ENCODE results near the gene PAX7. TPM values are rescaled to one million over a fixed set of nuclear protein-coding genes. Genes with fewer than 3 reads are reported as not detected.
A peak's percentile ranks its signal among the peaks of the same experiment; 100 is the strongest.

The PAX7 gene
- total RNA-seq, 1 donor, result not detected

DNA sequence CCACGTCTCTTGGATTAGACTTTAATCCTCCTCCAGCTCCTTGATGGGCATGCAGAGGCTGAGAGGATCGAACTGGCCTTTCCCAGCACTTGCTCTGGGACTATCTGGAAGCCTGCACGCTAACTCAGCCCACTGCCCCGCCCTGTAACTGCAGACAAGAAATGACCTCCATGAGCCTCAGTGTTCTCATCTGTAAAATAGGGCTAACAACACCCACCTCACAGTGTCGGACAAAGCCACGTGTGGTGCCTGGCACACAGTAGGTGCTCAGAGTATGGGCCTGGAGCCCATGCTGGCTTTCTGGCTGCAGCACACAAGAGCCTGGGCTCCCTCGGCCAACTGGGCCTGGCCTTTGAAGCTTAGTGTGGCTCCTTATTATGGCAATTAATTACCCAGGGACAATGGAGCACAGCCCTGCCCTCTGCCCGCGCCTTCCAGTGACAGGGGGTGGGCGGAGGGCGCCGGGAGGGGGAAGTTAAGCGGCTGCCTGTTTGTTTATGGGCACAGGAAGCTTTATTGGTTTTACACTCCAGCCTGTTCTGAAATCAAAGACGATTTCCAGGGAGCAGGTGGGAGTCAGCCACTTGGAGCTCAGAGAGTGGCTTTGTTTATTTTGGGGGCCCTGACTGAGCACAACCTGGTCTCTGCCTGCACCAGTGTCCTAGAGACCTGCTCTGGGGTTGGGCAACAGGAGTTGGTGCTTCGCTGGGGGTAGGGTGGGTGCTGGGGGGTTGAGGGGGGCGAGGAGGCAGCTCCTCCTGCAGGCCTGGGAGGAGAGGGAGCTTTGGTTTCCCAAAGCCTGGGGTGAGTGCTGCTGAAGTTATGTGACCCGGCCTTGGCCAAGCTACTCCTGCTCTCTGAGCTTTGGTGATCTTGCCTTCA is 31.0 kb downstream of the PAX7 start:
- no peaks in the 10 kb centered on the region for H3K79me2 ChIP-seq (ENCODE audit: insufficient read depth, low read length)
- H3K4me3 ChIP-seq (ENCODE audit: insufficient read depth, low read length), result no peak overlapping the region
- H3K27me3 ChIP-seq (ENCODE audit: insufficient read depth, low read length), result peaks cover 7% of the 10 kb centered on the region
- no peak for TF ChIP-seq CTCF (IDR thresholded peaks at IDR 0.05; ENCODE audit: extremely low read depth, low read depth, low read length)
- no peak overlapping the region for H3K27ac ChIP-seq (ENCODE audit: low read depth, low read length)
- H4K20me1 ChIP-seq (ENCODE audit: insufficient read depth, low read length), result no peaks in the 10 kb centered on the region
- DNase-seq (ENCODE audit: insufficient read length, low spot score, missing footprints), result peak; percentile 68
- no peak overlapping the region for H2AFZ ChIP-seq (ENCODE audit: low read length)
- no peaks in the 10 kb centered on the region for H3K36me3 ChIP-seq (ENCODE audit: insufficient read depth, low read length)
- no peak overlapping the region for H3K4me2 ChIP-seq (ENCODE audit: insufficient read depth, low read length)
- no peaks in the 10 kb centered on the region for H3K9me3 ChIP-seq (ENCODE audit: low read depth, low read length)
- no peaks in the 10 kb centered on the region for H3K4me1 ChIP-seq (ENCODE audit: insufficient read depth, low read length)

- Histone ChIP-seq H3K4me3 (ENCODE audit: insufficient read depth, low read length) (no peak overlapping the region), H3K4me2 (ENCODE audit: insufficient read depth, low read length) (no peak overlapping the region), H3K4me1 (ENCODE audit: insufficient read depth, low read length) (no peaks in the 10 kb centered on the region), H2AFZ (ENCODE audit: low read length) (no peak overlapping the region), H3K9me3 (ENCODE audit: low read depth, low read length) (no peaks in the 10 kb centered on the region), H3K27me3 (ENCODE audit: insufficient read depth, low read length) (peaks cover 4% of the 10 kb centered on the region), H3K36me3 (ENCODE audit: insufficient read depth, low read length) (no peaks in the 10 kb centered on the region), H3K79me2 (ENCODE audit: insufficient read depth, low read length) (no peaks in the 10 kb centered on the region), H4K20me1 (ENCODE audit: insufficient read depth, low read length) (no peaks in the 10 kb centered on the region), H3K27ac (ENCODE audit: low read depth, low read length) (no peak overlapping the region)
- peak; percentile 50 for DNase-seq (ENCODE audit: insufficient read length, low spot score, missing footprints)
- no peak for TF ChIP-seq CTCF (IDR thresholded peaks at IDR 0.05; ENCODE audit: extremely low read depth, low read depth, low read length)
Measured at GRCh38 chr1:18662286-18662639, 31.6 kb downstream of the PAX7 start.

GRCh38 chr1:18666317-18666920 is 35.8 kb downstream of the PAX7 start:
- no peak for TF ChIP-seq CTCF (IDR thresholded peaks at IDR 0.05; ENCODE audit: extremely low read depth, low read depth, low read length)
- H3K36me3 ChIP-seq (ENCODE audit: insufficient read depth, low read length), result no peaks in the 10 kb centered on the region
- H4K20me1 ChIP-seq (ENCODE audit: insufficient read depth, low read length), result no peaks in the 10 kb centered on the region
- H3K9me3 ChIP-seq (ENCODE audit: low read depth, low read length), result no peaks in the 10 kb centered on the region
- no peak overlapping the region for H3K4me2 ChIP-seq (ENCODE audit: insufficient read depth, low read length)
- peak; percentile 23 for DNase-seq (ENCODE audit: insufficient read length, low spot score, missing footprints)
- no peak overlapping the region for H2AFZ ChIP-seq (ENCODE audit: low read length)
- H3K27ac ChIP-seq (ENCODE audit: low read depth, low read length), result no peak overlapping the region
- H3K4me3 ChIP-seq (ENCODE audit: insufficient read depth, low read length), result no peak overlapping the region
- no peaks in the 10 kb centered on the region for H3K27me3 ChIP-seq (ENCODE audit: insufficient read depth, low read length)
- no peaks in the 10 kb centered on the region for H3K79me2 ChIP-seq (ENCODE audit: insufficient read depth, low read length)
- H3K4me1 ChIP-seq (ENCODE audit: insufficient read depth, low read length), result no peaks in the 10 kb centered on the region

DNA sequence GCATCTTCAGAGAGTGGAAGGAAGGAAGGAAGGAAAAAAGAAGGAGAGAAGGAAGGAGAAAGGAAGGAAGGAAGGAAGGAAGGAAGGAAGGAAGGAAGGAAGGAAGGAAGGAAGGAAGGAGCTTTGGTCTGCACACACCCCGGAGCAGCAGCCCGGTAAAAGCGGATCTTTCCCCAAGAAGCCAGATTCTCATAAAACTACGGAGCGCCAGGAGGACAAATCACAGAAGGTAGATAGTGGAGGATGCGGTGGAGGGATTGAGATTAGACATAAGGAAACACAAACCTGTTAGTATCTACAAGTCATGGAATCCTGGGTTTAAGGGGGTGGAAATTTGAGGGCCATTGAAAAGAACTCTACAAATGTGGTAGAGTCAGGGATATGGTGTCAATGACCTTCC is 36.7 kb downstream of the PAX7 start:
- no peak for TF ChIP-seq CTCF (IDR thresholded peaks at IDR 0.05; ENCODE audit: extremely low read depth, low read depth, low read length)
- H3K4me1 ChIP-seq (ENCODE audit: insufficient read depth, low read length), result no peaks in the 10 kb centered on the region

More for the DNA sequence above, 36.7 kb downstream of the PAX7 start:
- Histone ChIP-seq H3K36me3 (ENCODE audit: insufficient read depth, low read length) (no peaks in the 10 kb centered on the region), H3K4me2 (ENCODE audit: insufficient read depth, low read length) (no peak overlapping the region), H4K20me1 (ENCODE audit: insufficient read depth, low read length) (no peaks in the 10 kb centered on the region), H3K27ac (ENCODE audit: low read depth, low read length) (no peak overlapping the region), H3K4me3 (ENCODE audit: insufficient read depth, low read length) (no peak overlapping the region), H3K9me3 (ENCODE audit: low read depth, low read length) (no peaks in the 10 kb centered on the region), H3K79me2 (ENCODE audit: insufficient read depth, low read length) (no peaks in the 10 kb centered on the region), H3K27me3 (ENCODE audit: insufficient read depth, low read length) (no peaks in the 10 kb centered on the region), H2AFZ (ENCODE audit: low read length) (no peak overlapping the region)
- no peak for DNase-seq (ENCODE audit: insufficient read length, low spot score, missing footprints)
